Karpas-422 (cell line): Measurements from ENCODE around the gene NUPR2. TPM values are rescaled to one million over a fixed set of nuclear protein-coding genes. Genes with fewer than 3 reads are reported as not detected.
A peak's percentile ranks its signal among the peaks of the same experiment; 100 is the strongest.
"Not testable (repeated sequence)": the region's sequence is repeated elsewhere in the genome, so short reads cannot be mapped to it uniquely, and the experiment has no call there.

Source experiments
- DNase-seq: peaks from one replicate; pipeline ENCODE4 v3.0.0-alpha.2; 2015
- H2AFZ ChIP-seq: fragments of 200-600 bp; sonication (generic); 2 replicates; pipeline ENCODE4 v1.6.1; 2014; ENCODE audit warnings: antibody characterized with exemption, low read length, mixed read lengths
- H3K27ac ChIP-seq: fragments of 200-600 bp; sonication (generic); 2 replicates; pipeline ENCODE4 v1.5.1; 2014; ENCODE audit warnings: mild to moderate bottlenecking, low read length, moderate library complexity
- H3K27me3 ChIP-seq: fragments of 200-600 bp; sonication (generic); 2 replicates; pipeline ENCODE4 v1.6.1; 2014; ENCODE audit warnings: low read length, mixed read lengths
- H3K36me3 ChIP-seq: fragments of 200-600 bp; sonication (generic); 2 replicates; pipeline ENCODE4 v1.6.1; 2014; ENCODE audit warnings: low read length, mixed read lengths; ENCODE audit not compliant: insufficient read depth
- H3K4me1 ChIP-seq: fragments of 200-600 bp; sonication (generic); 2 replicates; pipeline ENCODE4 v1.6.1; 2014; ENCODE audit warnings: mild to moderate bottlenecking, low read length, mixed read lengths
- H3K4me2 ChIP-seq: fragments of 200-600 bp; sonication (generic); 2 replicates; pipeline ENCODE4 v1.6.1; 2014; ENCODE audit warnings: low read length, low read depth, mild to moderate bottlenecking; ENCODE audit not compliant: poor library complexity, severe bottlenecking
- H3K4me3 ChIP-seq: fragments of 200-600 bp; sonication (generic); 2 replicates; pipeline ENCODE4 v1.5.1; 2014; ENCODE audit warnings: mild to moderate bottlenecking, antibody characterized with exemption, low read length, mixed read lengths
- H3K79me2 ChIP-seq: fragments of 200-600 bp; sonication (generic); 2 replicates; pipeline ENCODE4 v1.6.1; 2014; ENCODE audit warnings: mild to moderate bottlenecking, low read length, mixed read lengths
- H3K9ac ChIP-seq: fragments of 200-600 bp; sonication (generic); 2 replicates; pipeline ENCODE4 v1.6.0; 2014; ENCODE audit warnings: low read length
- H3K9me2 ChIP-seq: fragments of 200-600 bp; sonication (generic), shearing (Covaris generic); replicated peaks from 2 replicates; pipeline ENCODE4 v1.6.0; 2014; ENCODE audit warnings: mild to moderate bottlenecking, low read length, moderate library complexity; ENCODE audit not compliant: insufficient read depth
- H3K9me3 ChIP-seq: fragments of 300-700, 200-600 bp; sonication (generic); 2 replicates; pipeline ENCODE4 v1.6.1; 2014; ENCODE audit warnings: low read length, mixed read lengths
- H4K20me1 ChIP-seq: fragments of 200-600 bp; sonication (generic); 2 replicates; pipeline ENCODE4 v1.6.1; 2014; ENCODE audit warnings: mild to moderate bottlenecking, antibody characterized with exemption, low read length, low read depth; ENCODE audit not compliant: insufficient read depth
- total RNA-seq: library from RNA; depleted of rRNA; stranded (reverse); fragments of >200 nt; shearing (Covaris generic); gene quantifications from 2 replicates; pipeline ENCODE4 v1.2.3, GENCODE V29; 2014; ENCODE audit warnings: low replicate concordance

Gene NUPR2
- total RNA-seq, 1 experiment from 2014 or later = not detected

GRCh38 chr7:56092789-56093531 is 23.3 kb downstream of the NUPR2 start, which contains the start of gene PHKG1:
Gene PHKG1 (minus strand): TSS chr7:56092952. CDS start chr7:56088941, 4,011 bp downstream.
- no peak within 1 kb of the TSS for H3K9ac ChIP-seq
- H3K4me2 ChIP-seq = no peak within 1 kb of the TSS
- H3K4me3 ChIP-seq = no peak within 1 kb of the TSS
- H2AFZ ChIP-seq = no peak within 1 kb of the TSS
- H3K9me3 ChIP-seq = no peaks in the 10 kb centered on the region
- no peak for DNase-seq
- H3K79me2 ChIP-seq = no peaks in the 10 kb centered on the region
- no peaks in the 10 kb centered on the region; the same call in 1 of the 2 replicates for H3K36me3 ChIP-seq
- H3K27ac ChIP-seq = no peak within 1 kb of the TSS
- H3K27me3 ChIP-seq = no peaks in the 10 kb centered on the region
- H3K9me2 ChIP-seq = no peaks in the 10 kb centered on the region
- H3K4me1 ChIP-seq = no peaks in the 10 kb centered on the region
- H4K20me1 ChIP-seq = no peaks in the 10 kb centered on the region

- DNase-seq, H3K27me3 ChIP-seq, H3K9me3 ChIP-seq, H3K4me3 ChIP-seq, H3K4me2 ChIP-seq, H3K79me2 ChIP-seq, H4K20me1 ChIP-seq, H3K9me2 ChIP-seq, H3K9ac ChIP-seq, H3K27ac ChIP-seq, H3K36me3 ChIP-seq, H2AFZ ChIP-seq, H3K4me1 ChIP-seq: not testable (repeated sequence)
Observed at GRCh38 chr7:56092388-56092787, 23.8 kb downstream of the NUPR2 start.

- Histone ChIP-seq H3K4me3 (no peak overlapping the region), H3K36me3 (no peaks in the 10 kb centered on the region; the same call in 1 of the 2 replicates), H3K4me2 (no peak overlapping the region), H3K9ac (no peak overlapping the region), H4K20me1 (no peaks in the 10 kb centered on the region), H2AFZ (no peak overlapping the region), H3K27me3 (no peaks in the 10 kb centered on the region), H3K79me2 (no peaks in the 10 kb centered on the region), H3K4me1 (no peaks in the 10 kb centered on the region), H3K27ac (no peak overlapping the region), H3K9me2 (no peaks in the 10 kb centered on the region), H3K9me3 (no peaks in the 10 kb centered on the region)
- DNase-seq = no peak
Observed at GRCh38 chr7:56091591-56091990, 24.6 kb downstream of the NUPR2 start.

GRCh38 chr7:56087445-56087844 is 28.8 kb downstream of the NUPR2 start:
- Histone ChIP-seq H2AFZ (no peak overlapping the region), H3K36me3 (no peaks in the 10 kb centered on the region), H3K4me1 (peaks cover 26% of the 10 kb centered on the region), H3K9me2 (no peaks in the 10 kb centered on the region), H3K9me3 (no peaks in the 10 kb centered on the region), H3K27me3 (no peaks in the 10 kb centered on the region), H3K79me2 (no peaks in the 10 kb centered on the region), H3K9ac (no peak overlapping the region), H3K27ac (no peak overlapping the region), H3K4me3 (no peak overlapping the region), H4K20me1 (no peaks in the 10 kb centered on the region), H3K4me2 (no peak overlapping the region)
- DNase-seq = no peak

GRCh38 chr7:56086761-56087160 is 29.5 kb downstream of the NUPR2 start:
- Histone ChIP-seq H3K9me2 (no peaks in the 10 kb centered on the region), H3K4me1 (peaks cover 30% of the 10 kb centered on the region), H3K79me2 (no peaks in the 10 kb centered on the region), H4K20me1 (no peaks in the 10 kb centered on the region), H3K27me3 (no peaks in the 10 kb centered on the region), H3K9me3 (no peaks in the 10 kb centered on the region), H2AFZ (no peak overlapping the region), H3K4me2 (no peak overlapping the region), H3K27ac (no peak overlapping the region), H3K4me3 (no peak overlapping the region), H3K36me3 (no peaks in the 10 kb centered on the region), H3K9ac (no peak overlapping the region)
- DNase-seq = no peak

GRCh38 chr7:56083150-56083785 is 32.9 kb downstream of the NUPR2 start:
- Histone ChIP-seq H3K79me2 (no peaks in the 10 kb centered on the region), H3K4me2 (peak overlapping the region; percentile 21), H4K20me1 (no peaks in the 10 kb centered on the region), H3K9ac (no peak overlapping the region; the same call in 1 of the 2 replicates), H3K27me3 (no peaks in the 10 kb centered on the region), H3K4me1 (peaks cover 30% of the 10 kb centered on the region), H2AFZ (no peak overlapping the region), H3K36me3 (peaks cover 8% of the 10 kb centered on the region; the same call in 1 of the 2 replicates), H3K4me3 (no peak overlapping the region), H3K27ac (peak overlapping the region; percentile 34; the same call in 1 of the 2 replicates), H3K9me2 (no peaks in the 10 kb centered on the region), H3K9me3 (no peaks in the 10 kb centered on the region)
- DNase-seq = peak; percentile 65

- Histone ChIP-seq H3K9me3 (no peaks in the 10 kb centered on the region), H3K79me2 (no peaks in the 10 kb centered on the region), H3K27ac (no peak overlapping the region), H3K4me2 (no peak overlapping the region), H3K9ac (no peak overlapping the region), H3K4me3 (no peak overlapping the region), H3K4me1 (peaks cover 30% of the 10 kb centered on the region), H3K27me3 (no peaks in the 10 kb centered on the region), H4K20me1 (no peaks in the 10 kb centered on the region), H2AFZ (no peak overlapping the region), H3K9me2 (no peaks in the 10 kb centered on the region), H3K36me3 (peaks cover 8% of the 10 kb centered on the region; the same call in 1 of the 2 replicates)
- no peak for DNase-seq
Observed at GRCh38 chr7:56081626-56082340, 34.4 kb downstream of the NUPR2 start.
